Thoracic aorta (tissue), 2 donors: Measurements from ENCODE around the gene ICE1. TPM values are rescaled to one million over a fixed set of nuclear protein-coding genes. Genes with fewer than 3 reads are reported as not detected.

Source experiments
- ATAC-seq: fragments of 150-250 bp; one replicate; pipeline ENCODE4 v1.8.0; 2017; ENCODE audit warnings: low read depth; ENCODE audit not compliant: insufficient number of reproducible peaks, low FRiP score
- DNase-seq: peaks from one replicate; pipeline ENCODE4 v3.0.0-alpha.2; 2020; ENCODE audit warnings: low spot score
- H3K27ac ChIP-seq, 2 donors: fragments of 200-600 bp; sonication (generic); 1 replicate in 1 of 2; 2 replicates in 1 of 2; pipeline ENCODE4 v1.5.1; 2016; ENCODE audit warnings: mild to moderate bottlenecking in 2 of 2, moderate library complexity in 2 of 2
- H3K27me3 ChIP-seq: fragments of 200-600 bp; sonication (generic); replicated peaks from 2 replicates; pipeline ENCODE4 v1.6.0; 2016; ENCODE audit warnings: mild to moderate bottlenecking; ENCODE audit not compliant: insufficient read depth
- H3K36me3 ChIP-seq: fragments of 200-600 bp; sonication (generic); one replicate; pipeline ENCODE4 v1.5.1; 2016
- H3K4me1 ChIP-seq, 2 donors: fragments of 200-600 bp; sonication (generic); 1 replicate in 1 of 2; 2 replicates in 1 of 2; pipeline versions ENCODE4 v1.5.1 to v1.6.0; 2016; ENCODE audit warnings: low read depth in 2 of 2, mild to moderate bottlenecking in 1 of 2; ENCODE audit not compliant: control insufficient read depth in 1 of 2
- H3K4me3 ChIP-seq: fragments of 200-600 bp; sonication (generic); 2 replicates; pipeline ENCODE4 v1.5.1; 2016; ENCODE audit warnings: mild to moderate bottlenecking
- H3K9me3 ChIP-seq: fragments of 200-600 bp; sonication (generic); 2 replicates; pipeline ENCODE4 v1.5.1; 2016
- total RNA-seq, 2 donors: library from RNA; depleted of rRNA; stranded (reverse); fragments of >200 nt; gene quantifications; one replicate each; pipeline versions ENCODE4 v1.1.0 to v1.2.3, GENCODE V29; 2016
- TF ChIP-seq, protein P1 (sequence below): fragments of 200-600 bp; sonication (generic); IDR thresholded peaks from one replicate; pipeline ENCODE4 v1.5.1; 2019; ENCODE audit warnings: antibody characterized with exemption

The ICE1 gene
- total RNA-seq, 2 donors from 2014 or later: 25.5 to 48.1 TPM

DNA sequence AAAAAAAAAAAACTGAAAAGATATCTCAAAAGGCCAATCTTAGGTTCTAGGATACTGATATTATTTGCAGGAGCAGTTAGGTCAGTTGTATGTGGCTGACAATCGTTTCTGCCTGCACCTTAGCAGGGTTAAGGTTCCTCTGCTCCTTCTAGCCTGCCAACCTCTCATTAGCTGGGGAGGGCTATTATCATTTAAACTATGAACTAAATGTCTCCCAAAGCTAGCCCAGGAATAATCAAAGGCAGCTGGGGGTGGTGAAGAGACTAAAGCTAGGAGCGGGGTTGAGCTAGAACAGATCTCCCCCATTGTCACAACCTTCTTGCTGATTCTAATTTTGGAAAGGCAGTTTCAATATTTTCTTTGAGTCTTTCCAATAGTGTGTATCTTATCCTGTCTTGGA is 99.9 kb downstream of the ICE1 start:
- no peak for ATAC-seq
- TF ChIP-seq, protein P1, sequence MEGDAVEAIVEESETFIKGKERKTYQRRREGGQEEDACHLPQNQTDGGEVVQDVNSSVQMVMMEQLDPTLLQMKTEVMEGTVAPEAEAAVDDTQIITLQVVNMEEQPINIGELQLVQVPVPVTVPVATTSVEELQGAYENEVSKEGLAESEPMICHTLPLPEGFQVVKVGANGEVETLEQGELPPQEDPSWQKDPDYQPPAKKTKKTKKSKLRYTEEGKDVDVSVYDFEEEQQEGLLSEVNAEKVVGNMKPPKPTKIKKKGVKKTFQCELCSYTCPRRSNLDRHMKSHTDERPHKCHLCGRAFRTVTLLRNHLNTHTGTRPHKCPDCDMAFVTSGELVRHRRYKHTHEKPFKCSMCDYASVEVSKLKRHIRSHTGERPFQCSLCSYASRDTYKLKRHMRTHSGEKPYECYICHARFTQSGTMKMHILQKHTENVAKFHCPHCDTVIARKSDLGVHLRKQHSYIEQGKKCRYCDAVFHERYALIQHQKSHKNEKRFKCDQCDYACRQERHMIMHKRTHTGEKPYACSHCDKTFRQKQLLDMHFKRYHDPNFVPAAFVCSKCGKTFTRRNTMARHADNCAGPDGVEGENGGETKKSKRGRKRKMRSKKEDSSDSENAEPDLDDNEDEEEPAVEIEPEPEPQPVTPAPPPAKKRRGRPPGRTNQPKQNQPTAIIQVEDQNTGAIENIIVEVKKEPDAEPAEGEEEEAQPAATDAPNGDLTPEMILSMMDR: no peak
- H3K27ac ChIP-seq: no peak overlapping the region

DNA sequence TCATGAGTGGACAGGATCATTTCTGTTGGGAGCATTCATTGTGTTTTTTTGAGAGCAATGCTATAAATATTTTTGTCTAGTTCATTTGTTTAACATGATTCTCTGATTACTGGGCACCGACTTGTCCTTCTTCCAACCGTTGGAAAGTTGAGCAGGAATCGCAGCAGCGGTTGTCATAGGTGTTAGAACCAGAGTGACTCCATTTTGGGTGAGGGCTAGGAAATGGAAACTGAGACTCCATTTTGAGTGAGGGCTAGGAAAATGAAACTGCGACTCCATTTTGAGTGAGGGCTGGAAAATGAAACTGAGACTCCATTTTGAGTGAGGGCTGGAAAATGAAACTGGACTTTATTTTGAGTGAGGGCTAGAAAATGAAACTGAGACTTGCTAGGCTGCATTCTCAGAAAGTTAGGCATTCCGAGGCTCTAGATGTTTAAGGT is 100.6 kb downstream of the ICE1 start:
- ATAC-seq: no peak
- TF ChIP-seq, protein P1: no peak
- DNase-seq: no peak
- no peak overlapping the region for H3K4me3 ChIP-seq
- H3K36me3 ChIP-seq: no peaks in the 10 kb centered on the region
- no peak overlapping the region for H3K27ac ChIP-seq
- H3K9me3 ChIP-seq: no peaks in the 10 kb centered on the region
- H3K27me3 ChIP-seq: no peaks in the 10 kb centered on the region
- H3K4me1 ChIP-seq: no peaks in the 10 kb centered on the region

More for the DNA sequence above, 99.9 kb downstream of the ICE1 start:
- Histone ChIP-seq H3K4me3 (no peak overlapping the region), H3K27me3 (no peaks in the 10 kb centered on the region), H3K9me3 (no peaks in the 10 kb centered on the region), H3K4me1 (no peaks in the 10 kb centered on the region), H3K36me3 (no peaks in the 10 kb centered on the region)
- no peak for DNase-seq

DNA sequence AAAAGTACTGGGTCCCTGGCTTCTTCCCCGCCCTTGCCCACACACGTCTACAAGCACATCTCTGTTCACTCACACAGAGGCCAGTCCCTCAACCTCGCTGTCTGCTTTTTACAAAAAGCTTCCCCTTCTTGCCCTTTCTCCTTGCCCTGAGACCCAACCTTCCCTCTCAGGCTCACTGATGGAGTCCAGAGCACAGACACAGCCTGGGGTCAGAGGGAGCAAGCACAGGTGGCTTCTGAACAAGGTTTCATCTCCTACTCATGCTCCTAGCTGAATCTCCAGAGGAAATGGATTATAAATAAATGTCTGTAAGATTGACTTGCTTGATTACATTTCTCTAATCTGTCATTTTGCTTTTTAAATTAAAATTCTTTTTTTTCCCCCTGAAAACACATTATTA is 101.8 kb downstream of the ICE1 start:
- no peak overlapping the region for H3K27ac ChIP-seq
- no peaks in the 10 kb centered on the region for H3K27me3 ChIP-seq
- DNase-seq: no peak

DNA sequence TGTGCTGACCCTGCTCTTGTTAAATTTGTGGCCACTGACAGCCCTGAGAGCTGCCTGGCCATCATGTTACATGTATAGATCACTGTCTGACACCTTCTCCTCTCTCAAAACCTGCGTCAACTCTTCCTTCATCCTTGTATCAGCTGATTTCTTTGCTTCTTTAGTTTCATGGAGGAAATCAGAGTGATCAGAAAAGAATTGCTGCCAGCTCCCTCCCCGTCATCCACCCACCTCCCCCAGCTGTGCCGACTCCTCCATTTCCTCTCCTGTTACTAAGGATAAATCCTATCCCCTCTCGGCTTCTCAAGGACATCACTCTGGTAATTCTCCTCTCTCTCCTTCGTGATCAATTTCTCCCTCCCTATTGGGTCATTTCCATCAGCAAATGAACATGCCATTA is 108.9 kb downstream of the ICE1 start:
- DNase-seq (no peak), ATAC-seq (no peak)
- Histone ChIP-seq H3K4me1 (no peaks in the 10 kb centered on the region), H3K27ac (no peak overlapping the region), H3K4me3 (no peak overlapping the region), H3K9me3 (no peaks in the 10 kb centered on the region), H3K27me3 (no peaks in the 10 kb centered on the region), H3K36me3 (no peaks in the 10 kb centered on the region)
- TF ChIP-seq, protein P1: no peak

More for the DNA sequence above, 101.8 kb downstream of the ICE1 start:
- H3K9me3 ChIP-seq: no peaks in the 10 kb centered on the region
- H3K4me1 ChIP-seq: no peaks in the 10 kb centered on the region
- H3K4me3 ChIP-seq: no peak overlapping the region
- no peaks in the 10 kb centered on the region for H3K36me3 ChIP-seq
- TF ChIP-seq, protein P1: no peak
- ATAC-seq: no peak

DNA sequence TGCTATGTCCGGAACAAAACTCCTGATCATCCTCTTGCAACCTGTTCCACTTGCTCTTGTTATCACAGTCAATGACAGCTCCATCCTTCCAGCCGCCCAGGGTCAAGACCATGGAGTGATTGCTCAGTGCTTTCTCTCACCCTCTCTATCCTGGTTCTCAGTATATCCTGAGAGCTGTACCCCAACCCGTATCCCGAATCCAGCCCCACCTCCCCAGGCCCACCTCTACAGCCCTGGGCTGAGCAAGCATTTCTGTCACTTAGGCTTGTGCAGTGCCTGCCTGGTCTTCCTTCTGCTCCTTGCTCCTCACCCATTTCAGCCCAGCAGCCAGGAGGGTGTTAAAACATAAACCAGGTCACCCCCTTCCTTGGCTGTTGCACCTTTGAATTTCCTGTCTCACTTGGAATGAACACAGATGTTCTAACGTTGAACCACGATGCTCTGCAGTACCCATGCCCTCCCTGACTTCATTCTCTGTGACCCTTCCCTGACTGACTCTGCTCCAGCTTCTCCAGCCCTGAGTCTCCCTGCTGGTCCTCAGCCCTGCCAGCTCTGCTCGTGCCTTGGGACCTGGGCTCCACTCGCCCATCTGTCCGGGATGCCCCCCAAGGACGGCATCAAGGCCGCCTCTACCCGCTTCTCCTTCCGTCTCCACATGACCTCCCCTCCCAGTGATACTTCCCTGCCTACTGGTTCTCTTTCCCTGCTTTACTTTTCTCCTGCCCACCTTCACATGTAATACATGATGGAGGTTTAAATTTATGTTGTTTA is 110.0 kb downstream of the ICE1 start:
- H3K36me3 ChIP-seq: no peaks in the 10 kb centered on the region
- no peak for DNase-seq
- TF ChIP-seq, protein P1: no peak
- H3K27ac ChIP-seq: no peak overlapping the region
- H3K4me1 ChIP-seq: no peaks in the 10 kb centered on the region
- H3K9me3 ChIP-seq: no peaks in the 10 kb centered on the region
- no peak for ATAC-seq
- no peaks in the 10 kb centered on the region for H3K27me3 ChIP-seq
- no peak overlapping the region for H3K4me3 ChIP-seq
